Nephron (organoid): ENCODE results near the gene CCDC69.

Experiments
- H3K27ac Mint-ChIP-seq, 3 experiments: 2 replicates each; pipeline ENCODE4 v1.8.0; 2020; ENCODE audit warnings: mixed read lengths in 3 of 3, mild to moderate bottlenecking in 2 of 3, moderate library complexity in 1 of 3
- H3K27me3 Mint-ChIP-seq: 2 replicates; pipeline ENCODE4 v1.8.0; 2021; ENCODE audit warnings: low read depth, mild to moderate bottlenecking, moderate library complexity, mixed read lengths
- H3K36me3 Mint-ChIP-seq: 2 replicates; pipeline ENCODE4 v1.8.0; 2020; ENCODE audit warnings: low read depth, mixed read lengths
- H3K4me1 Mint-ChIP-seq: 2 replicates; pipeline ENCODE4 v1.8.0; 2020; ENCODE audit warnings: mixed read lengths
- H3K4me3 Mint-ChIP-seq, 3 experiments: 2 replicates each; pipeline ENCODE4 v1.8.0; 2020; ENCODE audit warnings: mild to moderate bottlenecking in 3 of 3, mixed read lengths in 3 of 3, moderate library complexity in 2 of 3
- H3K9me3 Mint-ChIP-seq: 2 replicates; pipeline ENCODE4 v1.8.0; 2020; ENCODE audit warnings: mixed read lengths
- TF ChIP-seq, protein P1 (sequence below), 3 experiments: fragments of 200-600 bp; sonication (generic); IDR thresholded peaks; one replicate each; pipeline ENCODE4 v1.5.0; 2021; ENCODE audit warnings: antibody characterized with exemption in 3 of 3; ENCODE audit not compliant: unreplicated experiment in 3 of 3

CCDC69 gene

GRCh38 chr5:151228986-151229385, 5.1 kb upstream of the CCDC69 start:
- peaks cover 4% of the 10 kb centered on the region for H3K4me1 Mint-ChIP-seq
- H3K27ac Mint-ChIP-seq: no peak overlapping the region
- H3K27me3 Mint-ChIP-seq: peaks cover 10% of the 10 kb centered on the region
- H3K36me3 Mint-ChIP-seq: no peaks in the 10 kb centered on the region
- H3K4me3 Mint-ChIP-seq: no peak overlapping the region
- no peaks in the 10 kb centered on the region for H3K9me3 Mint-ChIP-seq
- TF ChIP-seq, protein P1, sequence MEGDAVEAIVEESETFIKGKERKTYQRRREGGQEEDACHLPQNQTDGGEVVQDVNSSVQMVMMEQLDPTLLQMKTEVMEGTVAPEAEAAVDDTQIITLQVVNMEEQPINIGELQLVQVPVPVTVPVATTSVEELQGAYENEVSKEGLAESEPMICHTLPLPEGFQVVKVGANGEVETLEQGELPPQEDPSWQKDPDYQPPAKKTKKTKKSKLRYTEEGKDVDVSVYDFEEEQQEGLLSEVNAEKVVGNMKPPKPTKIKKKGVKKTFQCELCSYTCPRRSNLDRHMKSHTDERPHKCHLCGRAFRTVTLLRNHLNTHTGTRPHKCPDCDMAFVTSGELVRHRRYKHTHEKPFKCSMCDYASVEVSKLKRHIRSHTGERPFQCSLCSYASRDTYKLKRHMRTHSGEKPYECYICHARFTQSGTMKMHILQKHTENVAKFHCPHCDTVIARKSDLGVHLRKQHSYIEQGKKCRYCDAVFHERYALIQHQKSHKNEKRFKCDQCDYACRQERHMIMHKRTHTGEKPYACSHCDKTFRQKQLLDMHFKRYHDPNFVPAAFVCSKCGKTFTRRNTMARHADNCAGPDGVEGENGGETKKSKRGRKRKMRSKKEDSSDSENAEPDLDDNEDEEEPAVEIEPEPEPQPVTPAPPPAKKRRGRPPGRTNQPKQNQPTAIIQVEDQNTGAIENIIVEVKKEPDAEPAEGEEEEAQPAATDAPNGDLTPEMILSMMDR (IDR thresholded peaks at IDR 0.05; ENCODE audit: unreplicated experiment in 3 of 3): no peak

DNA sequence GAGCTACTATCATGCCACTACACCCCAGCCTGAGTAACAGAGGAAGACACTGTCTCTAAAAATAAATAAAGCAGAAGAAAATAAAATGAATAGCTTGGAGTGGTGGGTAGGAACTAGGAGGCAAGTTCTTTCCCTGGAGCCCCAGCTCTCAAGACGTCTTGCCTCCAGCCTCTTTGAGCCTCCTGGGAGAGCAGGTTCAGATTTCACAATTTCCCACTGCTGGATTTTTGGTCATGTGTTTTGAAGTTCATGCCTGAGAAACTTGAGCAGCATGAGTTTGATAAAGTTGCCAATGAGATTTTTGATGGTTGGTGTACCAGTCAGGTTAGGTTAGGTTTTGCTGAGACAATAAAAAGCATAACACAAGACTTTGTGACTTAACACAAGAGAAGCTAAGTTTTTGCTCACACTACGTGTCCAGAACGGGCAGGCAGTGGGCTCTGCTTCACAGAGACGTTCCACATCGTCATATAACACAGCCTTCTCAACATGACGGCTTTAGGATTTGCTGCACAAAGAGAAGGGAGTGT, 4.1 kb upstream of the CCDC69 start:
- Mint-ChIP-seq H3K36me3 (no peaks in the 10 kb centered on the region), H3K4me1 (peaks cover 4% of the 10 kb centered on the region), H3K27ac (no peak overlapping the region), H3K9me3 (no peaks in the 10 kb centered on the region), H3K27me3 (peaks cover 10% of the 10 kb centered on the region), H3K4me3 (no peak overlapping the region)
- TF ChIP-seq, protein P1 (IDR thresholded peaks at IDR 0.05; ENCODE audit: unreplicated experiment in 3 of 3): no peak

DNA sequence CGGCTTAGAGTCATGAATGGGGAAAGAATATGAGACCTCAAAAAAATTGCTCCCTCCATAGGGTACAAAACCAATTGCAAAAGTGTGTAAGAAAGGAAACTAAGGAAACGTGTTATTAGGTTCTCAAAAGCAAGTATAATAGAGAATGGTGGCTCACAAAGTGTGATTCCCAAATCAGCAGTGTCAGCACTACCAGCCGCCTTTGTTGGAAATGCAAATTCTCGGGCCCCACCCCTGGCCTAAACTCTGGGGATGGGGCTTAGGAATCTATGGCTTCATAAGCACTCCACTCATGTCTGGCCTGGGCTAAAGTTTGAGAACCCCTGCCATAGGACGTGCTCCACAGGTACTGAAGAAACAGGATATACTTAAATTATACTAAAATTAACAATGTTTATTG, 1.6 kb upstream of the CCDC69 start:
- Mint-ChIP-seq H3K4me1 (peaks cover 10% of the 10 kb centered on the region), H3K4me3 (peak overlapping the region in 1 of 3 experiments; percentile 55), H3K27ac (no peak overlapping the region), H3K9me3 (no peaks in the 10 kb centered on the region), H3K27me3 (peaks cover 17% of the 10 kb centered on the region), H3K36me3 (no peaks in the 10 kb centered on the region)
- TF ChIP-seq, protein P1 (IDR thresholded peaks at IDR 0.05; ENCODE audit: unreplicated experiment in 3 of 3): no peak

DNA sequence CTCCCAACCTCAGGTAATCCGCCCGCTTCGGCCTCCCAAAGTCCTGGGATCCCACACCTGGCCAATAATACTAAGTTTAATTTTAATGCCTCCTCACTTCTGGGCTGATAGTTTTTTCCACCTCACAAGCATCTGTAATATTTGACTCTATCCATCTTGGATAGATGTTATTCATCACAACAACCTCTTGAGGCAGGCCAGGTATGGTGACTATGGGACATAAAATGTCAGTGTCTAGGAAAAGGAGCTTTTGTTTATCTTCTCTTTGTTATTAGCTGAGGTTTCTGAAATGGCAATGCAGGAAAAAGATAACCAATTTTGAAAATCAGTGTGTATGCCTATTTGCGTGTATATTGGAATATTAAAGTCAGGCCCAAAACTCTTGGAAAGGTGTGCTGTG, 1.2 kb upstream of the CCDC69 start:
- Mint-ChIP-seq H3K4me1 (peaks cover 10% of the 10 kb centered on the region), H3K27ac (no peak overlapping the region), H3K27me3 (peaks cover 18% of the 10 kb centered on the region), H3K36me3 (no peaks in the 10 kb centered on the region), H3K9me3 (no peaks in the 10 kb centered on the region), H3K4me3 (peak overlapping the region; percentile 42 to 55 (median 53))
- TF ChIP-seq, protein P1 (IDR thresholded peaks at IDR 0.05; ENCODE audit: unreplicated experiment in 3 of 3): no peak

DNA sequence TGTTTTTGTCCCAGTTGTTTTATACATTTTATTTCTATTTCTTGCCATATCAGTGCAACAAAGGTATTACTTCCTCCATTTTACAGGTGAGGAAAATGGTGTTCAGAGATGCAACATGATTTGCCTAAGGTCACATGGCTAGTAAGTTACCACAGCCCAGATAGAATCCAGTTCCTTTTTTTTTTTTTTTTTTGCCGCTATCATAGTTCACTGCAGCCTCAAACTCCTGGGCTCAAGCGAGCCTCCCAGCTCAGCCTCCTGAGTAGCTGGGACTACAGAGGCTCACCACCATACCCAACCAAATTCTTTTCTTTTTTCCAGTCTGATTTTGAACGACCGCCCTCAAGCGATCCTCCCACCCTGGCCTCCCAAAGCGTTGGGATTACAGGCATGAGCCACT, 480 bp upstream of the CCDC69 start:
- H3K27ac Mint-ChIP-seq: no peak overlapping the region
- peaks cover 19% of the 10 kb centered on the region for H3K27me3 Mint-ChIP-seq
- no peaks in the 10 kb centered on the region for H3K9me3 Mint-ChIP-seq
- no peaks in the 10 kb centered on the region for H3K36me3 Mint-ChIP-seq
- peaks cover 10% of the 10 kb centered on the region for H3K4me1 Mint-ChIP-seq
- peak overlapping the region; percentile 55 to 66 (median 56) for H3K4me3 Mint-ChIP-seq
- TF ChIP-seq, protein P1 (IDR thresholded peaks at IDR 0.05; ENCODE audit: unreplicated experiment in 3 of 3): no peak

- TF ChIP-seq, protein P1 (IDR thresholded peaks at IDR 0.05; ENCODE audit: unreplicated experiment in 3 of 3): no peak
- peaks cover 14% of the 10 kb centered on the region for H3K27me3 Mint-ChIP-seq
These were observed 974 bp downstream of the CCDC69 start for GRCh38 chr5:151222790-151223446.

More at GRCh38 chr5:151222790-151223446, 974 bp downstream of the CCDC69 start:
- H3K4me3 Mint-ChIP-seq: peak overlapping the region; percentile 56 to 83 (median 66)
- H3K36me3 Mint-ChIP-seq: no peaks in the 10 kb centered on the region
- H3K9me3 Mint-ChIP-seq: no peaks in the 10 kb centered on the region
- peaks cover 10% of the 10 kb centered on the region for H3K4me1 Mint-ChIP-seq
- H3K27ac Mint-ChIP-seq: no peak overlapping the region
